IPS-15b (cell line): ENCODE results near the gene QARS1.

Experiments used
- H3K27me3 ChIP-seq: one replicate; pipeline ENCODE4 v1.6.1; 2013; ENCODE audit warnings: low read length; ENCODE audit not compliant: control insufficient read depth, insufficient read depth
- H3K36me3 ChIP-seq: one replicate; pipeline ENCODE4 v1.6.1; 2013; ENCODE audit warnings: low read length; ENCODE audit not compliant: control insufficient read depth, insufficient read depth
- H3K4me1 ChIP-seq: one replicate; pipeline ENCODE4 v1.6.1; 2013; ENCODE audit warnings: mild to moderate bottlenecking, low read length; ENCODE audit not compliant: control insufficient read depth, insufficient read depth
- H3K4me3 ChIP-seq: one replicate; pipeline ENCODE4 v1.5.1; 2013; ENCODE audit warnings: low read depth, low read length
- H3K9ac ChIP-seq: one replicate; pipeline ENCODE4 v1.6.1; 2013; ENCODE audit warnings: low read depth, mild to moderate bottlenecking, low read length
- H3K9me3 ChIP-seq: one replicate; pipeline ENCODE4 v1.6.1; 2013; ENCODE audit warnings: mild to moderate bottlenecking, low read length; ENCODE audit not compliant: control insufficient read depth, insufficient read depth

The QARS1 gene

DNA sequence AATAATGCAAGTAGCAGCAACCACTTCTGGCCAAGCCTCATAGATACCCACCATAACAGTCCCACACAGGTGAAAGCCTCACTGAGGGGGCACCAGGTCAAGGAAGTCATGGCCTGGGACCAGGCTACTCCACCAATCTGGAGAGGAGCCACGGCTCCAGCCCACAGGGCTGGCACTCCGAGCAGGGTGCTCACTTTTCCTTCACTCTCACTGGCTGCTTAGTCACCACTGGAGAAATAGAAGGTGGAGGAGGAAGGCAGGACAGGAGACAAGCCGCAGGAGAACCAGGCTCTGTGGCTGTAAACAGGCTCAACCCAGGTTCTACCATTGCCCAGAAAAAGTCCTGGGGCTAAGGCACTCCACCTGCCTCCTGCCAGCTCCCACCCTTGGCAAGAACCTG lies 14.9 kb upstream of the QARS1 start:
- Histone ChIP-seq H3K9me3 (no peaks in the 10 kb centered on the region), H3K27me3 (no peaks in the 10 kb centered on the region), H3K4me1 (peaks cover 5% of the 10 kb centered on the region), H3K4me3 (peak overlapping the region; percentile 95), H3K9ac (no peak overlapping the region), H3K36me3 (peaks cover 70% of the 10 kb centered on the region)

DNA sequence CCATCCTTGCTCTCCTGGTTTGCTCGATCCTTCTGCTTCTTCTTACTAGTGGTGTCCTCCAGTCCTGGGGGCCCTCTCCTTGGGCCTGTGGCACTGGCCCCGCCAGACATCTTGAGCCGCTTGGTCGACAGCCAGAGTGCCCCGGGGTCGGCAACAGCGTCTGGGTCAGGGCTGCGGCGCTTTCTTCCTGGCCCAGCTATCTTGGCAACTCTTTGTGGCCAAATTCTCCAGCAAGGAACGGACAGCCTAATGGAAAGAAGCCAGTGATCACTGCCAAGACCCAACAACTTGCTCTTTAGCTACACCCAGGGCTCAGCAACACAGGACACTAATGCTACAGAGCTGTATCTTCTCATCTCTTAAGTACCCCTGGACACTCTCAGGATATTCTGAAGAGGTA lies 14.5 kb upstream of the QARS1 start:
- peaks cover 5% of the 10 kb centered on the region for H3K4me1 ChIP-seq
- no peaks in the 10 kb centered on the region for H3K9me3 ChIP-seq
- H3K36me3 ChIP-seq: peaks cover 70% of the 10 kb centered on the region
- no peak overlapping the region for H3K9ac ChIP-seq
- H3K27me3 ChIP-seq: no peaks in the 10 kb centered on the region
- no peak overlapping the region for H3K4me3 ChIP-seq

DNA sequence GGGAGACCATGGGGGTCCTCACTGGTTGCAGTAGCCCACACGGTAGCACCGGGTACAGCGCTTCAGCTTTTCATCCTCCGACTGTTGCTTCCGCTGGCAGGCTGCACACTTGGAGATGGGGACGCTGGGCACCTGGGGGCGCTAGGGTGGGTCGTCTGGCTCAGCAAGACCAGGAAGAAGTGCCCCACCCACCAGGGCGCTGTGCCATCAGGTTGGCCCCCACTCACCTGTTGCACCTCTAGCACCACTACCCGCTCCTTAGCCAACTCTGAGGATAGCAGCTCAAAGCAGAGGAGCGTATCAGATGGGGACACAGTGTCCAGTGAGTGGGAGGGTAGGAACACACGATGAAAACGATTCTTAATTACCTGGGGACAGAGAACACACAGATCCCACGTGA lies 7.7 kb upstream of the QARS1 start:
- Histone ChIP-seq H3K4me3 (no peak overlapping the region), H3K9me3 (no peaks in the 10 kb centered on the region), H3K27me3 (no peaks in the 10 kb centered on the region), H3K4me1 (no peaks in the 10 kb centered on the region), H3K9ac (no peak overlapping the region), H3K36me3 (peaks cover 80% of the 10 kb centered on the region)

DNA sequence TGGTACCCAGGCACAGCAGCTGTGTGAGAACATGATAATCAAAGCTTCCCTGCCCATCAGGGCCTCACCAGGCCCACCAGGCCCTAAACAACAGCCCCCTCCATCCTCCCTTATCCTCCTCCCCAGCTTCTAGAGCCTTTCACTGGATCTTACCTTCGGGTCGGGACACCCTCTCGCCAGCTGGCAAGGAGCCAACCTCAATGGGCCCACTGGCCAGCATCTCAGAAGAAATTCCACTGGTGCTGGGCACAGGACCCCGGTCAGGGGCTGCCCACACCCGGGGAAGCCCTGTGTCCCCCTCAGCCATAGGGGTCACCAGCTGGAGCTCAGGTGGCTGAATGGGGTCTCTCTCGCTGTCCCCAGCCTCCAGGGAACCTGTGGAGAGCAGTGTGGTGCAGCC lies 6.8 kb upstream of the QARS1 start:
- Histone ChIP-seq H3K9ac (no peak overlapping the region), H3K27me3 (no peaks in the 10 kb centered on the region), H3K4me1 (no peaks in the 10 kb centered on the region), H3K36me3 (peaks cover 72% of the 10 kb centered on the region), H3K9me3 (no peaks in the 10 kb centered on the region), H3K4me3 (no peak overlapping the region)

DNA sequence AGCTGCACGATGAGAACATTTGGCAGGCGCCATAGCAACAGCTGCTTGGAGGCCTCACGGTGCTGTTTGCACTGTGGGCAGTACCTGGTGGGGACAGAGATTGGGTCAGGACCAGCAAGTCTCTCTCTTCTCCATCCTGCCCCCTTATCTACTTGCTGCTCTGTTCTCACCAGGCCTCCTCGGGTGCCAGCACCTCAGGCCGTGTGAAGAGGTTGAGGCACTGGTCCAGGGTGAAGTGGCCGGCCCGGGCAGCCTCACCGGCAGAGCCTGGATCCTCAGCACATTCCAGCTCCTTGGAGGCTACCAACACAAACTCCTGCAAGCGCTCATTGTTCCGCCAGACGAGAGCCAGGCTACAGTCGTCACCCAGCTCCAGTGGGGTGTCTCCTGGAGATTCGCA lies 6.2 kb upstream of the QARS1 start:
- H3K4me3 ChIP-seq: no peak overlapping the region
- H3K9ac ChIP-seq: no peak overlapping the region
- H3K36me3 ChIP-seq: peaks cover 66% of the 10 kb centered on the region
- peaks cover 1% of the 10 kb centered on the region for H3K4me1 ChIP-seq
- no peaks in the 10 kb centered on the region for H3K9me3 ChIP-seq
- H3K27me3 ChIP-seq: no peaks in the 10 kb centered on the region

DNA sequence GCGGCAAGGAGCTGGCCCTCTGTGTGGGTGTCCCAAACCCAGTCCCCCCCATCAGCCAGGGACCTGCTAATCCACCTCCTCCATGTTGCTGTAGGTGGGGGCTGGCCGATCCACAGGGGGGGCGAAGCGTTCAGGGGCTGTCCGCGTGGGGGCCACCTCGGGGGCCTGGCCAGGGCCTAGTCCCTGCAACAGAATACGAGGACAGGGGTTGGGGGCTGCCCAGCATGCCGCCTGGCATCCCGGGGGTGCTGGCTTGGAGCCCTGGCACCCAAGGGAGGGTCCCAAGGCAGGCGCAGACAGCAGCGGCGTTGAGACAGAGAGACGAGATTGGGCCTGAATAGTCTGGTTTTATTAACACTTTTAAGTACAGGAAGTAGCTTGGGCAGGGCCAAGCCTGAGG lies 3.8 kb upstream of the QARS1 start:
- Histone ChIP-seq H3K4me3 (no peak overlapping the region), H3K9ac (no peak overlapping the region), H3K4me1 (peaks cover 7% of the 10 kb centered on the region), H3K27me3 (no peaks in the 10 kb centered on the region), H3K9me3 (no peaks in the 10 kb centered on the region), H3K36me3 (peaks cover 45% of the 10 kb centered on the region)

DNA sequence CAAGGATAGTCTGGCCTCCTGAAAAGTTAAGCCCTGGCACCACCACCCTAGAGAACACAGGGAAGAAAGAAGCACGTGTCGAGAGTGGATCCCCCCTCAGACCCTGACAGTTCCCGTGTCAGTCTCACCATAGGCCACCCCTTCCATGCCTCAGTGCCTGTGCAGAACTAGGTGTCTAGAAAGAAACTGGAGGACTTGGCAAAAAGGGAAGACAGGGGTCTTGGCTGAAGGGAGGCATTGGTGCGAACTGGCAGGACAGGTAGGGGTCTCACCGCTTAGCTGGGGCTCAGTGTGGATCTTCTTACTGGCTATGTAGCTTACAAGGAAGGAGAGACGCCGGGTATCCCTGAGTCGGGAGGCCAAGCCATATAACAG lies 518 bp downstream of the QARS1 start:
- Histone ChIP-seq H3K4me1 (peaks cover 7% of the 10 kb centered on the region), H3K36me3 (peaks cover 49% of the 10 kb centered on the region), H3K9me3 (no peaks in the 10 kb centered on the region), H3K27me3 (no peaks in the 10 kb centered on the region), H3K4me3 (peak overlapping the region; percentile 80), H3K9ac (peak overlapping the region; percentile 95)

DNA sequence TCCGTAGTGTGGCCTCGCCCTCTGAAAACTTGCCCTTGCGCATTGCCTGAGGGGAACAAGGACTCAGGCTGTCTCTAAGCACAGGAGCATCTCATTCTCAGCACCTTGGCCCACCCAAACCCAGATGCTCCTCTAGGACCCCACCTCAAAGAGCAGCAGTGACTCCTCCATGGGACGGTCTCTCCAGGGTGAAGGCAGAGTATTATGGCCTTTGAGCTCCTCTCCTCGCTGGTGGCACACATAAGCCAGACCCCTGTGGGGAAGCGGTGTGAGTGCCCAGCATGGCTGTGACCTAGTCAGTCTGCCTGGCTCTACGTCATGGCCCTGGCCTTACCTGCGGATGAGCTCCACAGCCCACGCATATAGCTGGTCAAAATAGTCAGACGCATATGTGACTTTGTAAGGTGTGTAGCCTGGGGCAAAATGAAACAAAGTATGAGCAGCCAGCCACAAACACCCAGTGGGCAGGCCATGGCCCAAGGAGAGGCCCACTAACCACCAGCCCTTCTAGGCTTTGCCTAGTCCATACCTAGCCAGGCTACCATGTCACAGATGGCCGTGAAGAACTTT lies 4.4 kb downstream of the QARS1 start:
- Histone ChIP-seq H3K27me3 (no peaks in the 10 kb centered on the region), H3K4me1 (peaks cover 3% of the 10 kb centered on the region), H3K9ac (no peak overlapping the region), H3K36me3 (peaks cover 57% of the 10 kb centered on the region), H3K4me3 (no peak overlapping the region), H3K9me3 (no peaks in the 10 kb centered on the region)

DNA sequence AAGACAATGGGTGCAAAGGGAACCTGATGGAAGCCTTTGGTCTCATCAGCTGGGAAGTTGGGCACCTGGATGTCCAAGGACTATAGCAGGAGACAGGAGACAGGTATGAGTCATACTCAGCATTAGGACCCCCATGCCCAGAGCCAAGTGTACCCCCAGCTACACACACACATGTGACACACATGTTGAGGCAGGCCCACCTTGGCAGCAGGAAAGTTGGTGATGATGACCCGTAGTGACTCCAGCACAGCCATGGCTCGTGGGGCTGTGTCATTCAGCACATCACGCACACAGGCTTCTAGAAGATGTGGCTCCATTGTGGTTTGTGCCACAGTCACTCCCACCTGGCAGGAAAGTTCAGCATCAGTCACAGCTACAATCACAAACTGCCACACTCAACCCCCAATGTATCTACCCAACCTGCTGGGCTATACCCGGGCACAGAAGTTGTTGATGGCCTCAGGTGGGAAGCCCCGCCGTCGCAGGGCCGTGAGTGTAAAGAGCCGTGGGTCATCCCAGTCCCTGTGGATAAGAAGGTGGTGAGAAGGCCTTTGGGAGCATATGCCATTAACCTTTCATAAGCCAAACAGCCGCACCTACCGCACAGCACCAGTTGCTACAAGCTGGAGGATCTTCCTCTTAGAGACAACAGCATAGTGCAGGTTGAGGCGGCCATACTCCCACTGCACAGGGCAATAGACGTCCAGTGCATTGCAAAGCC lies 5.5 kb downstream of the QARS1 start:
- H3K27me3 ChIP-seq: no peaks in the 10 kb centered on the region
- H3K9ac ChIP-seq: no peak overlapping the region
- H3K9me3 ChIP-seq: no peaks in the 10 kb centered on the region
- H3K4me3 ChIP-seq: no peak overlapping the region
- H3K4me1 ChIP-seq: peaks cover 3% of the 10 kb centered on the region
- H3K36me3 ChIP-seq: peaks cover 57% of the 10 kb centered on the region

DNA sequence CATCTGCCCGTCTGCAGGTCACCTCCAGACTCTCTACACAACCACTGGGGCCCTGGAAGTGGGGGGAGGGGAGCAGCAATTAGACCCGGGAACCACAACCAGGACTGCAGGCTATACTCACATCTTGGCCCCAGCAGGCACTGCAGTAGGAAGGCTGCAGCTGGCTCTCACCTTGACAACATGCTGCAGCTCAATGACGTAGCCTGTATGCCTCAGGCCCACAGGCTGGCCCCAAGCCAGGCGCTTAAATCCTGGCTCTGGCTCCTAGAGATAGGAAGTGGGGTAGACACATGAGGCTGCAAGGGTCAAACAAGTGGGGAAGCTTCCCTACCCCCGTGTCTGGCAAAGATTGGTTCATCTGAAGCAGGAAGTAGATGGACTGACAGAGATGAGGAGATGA lies 6.1 kb downstream of the QARS1 start:
- no peak overlapping the region for H3K9ac ChIP-seq
- peaks cover 57% of the 10 kb centered on the region for H3K36me3 ChIP-seq

DNA sequence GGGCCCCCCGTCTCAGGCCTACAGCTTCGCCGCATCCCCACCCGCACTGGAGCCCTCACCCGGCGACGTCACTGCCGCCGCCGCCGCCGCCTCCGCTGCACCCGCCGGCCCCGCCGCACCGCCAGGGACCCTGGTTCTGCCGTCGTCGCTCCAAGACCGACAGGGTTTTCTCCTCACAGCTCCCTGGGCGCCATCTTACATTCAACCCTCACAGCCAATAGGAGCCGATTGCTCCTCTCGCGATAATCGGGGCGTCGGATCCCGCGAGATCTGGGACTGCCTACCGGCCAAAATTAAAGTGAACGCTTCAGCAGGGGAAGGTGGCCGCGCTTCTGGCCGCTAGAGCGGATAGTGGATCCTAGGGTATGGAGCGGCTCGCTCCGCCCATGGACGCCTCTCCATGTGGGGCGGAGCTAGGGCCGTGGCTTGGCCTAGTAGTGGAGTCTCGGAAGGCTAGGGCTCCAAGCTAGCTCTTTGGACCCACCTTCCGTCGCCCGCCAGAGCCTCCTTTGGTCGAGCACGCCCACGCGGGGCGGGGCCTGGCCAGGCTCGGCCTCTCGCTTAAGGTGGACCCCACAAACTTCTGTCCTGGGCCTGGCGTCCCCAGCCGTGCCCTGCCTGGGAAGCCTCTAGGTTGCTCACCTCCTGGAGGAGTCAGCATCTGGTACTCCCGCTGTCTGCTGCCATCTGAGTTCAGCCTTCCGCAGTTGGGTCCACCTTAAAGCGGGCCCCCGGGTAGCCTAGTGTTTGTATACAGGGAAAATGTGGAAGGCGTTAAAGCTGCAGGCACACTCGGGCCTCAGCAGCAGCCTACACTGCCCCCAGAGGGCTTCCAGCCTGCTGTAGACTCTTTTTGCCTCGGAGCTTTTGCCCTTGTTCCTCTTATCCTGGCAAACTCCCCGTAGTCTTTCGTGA lies 10.4 kb downstream of the QARS1 start, which contains the start of gene QRICH1:
Gene QRICH1, minus strand, starts transcription at position 219 of the 915 bp plus-strand sequence. CDS start 17,054 bp downstream, outside the sequence.
- Histone ChIP-seq H3K4me3 (peak within 1 kb of the TSS; percentile 82), H3K9ac (peak within 1 kb of the TSS; percentile 82), H3K9me3 (no peaks in the 10 kb centered on the region), H3K4me1 (peaks cover 5% of the 10 kb centered on the region), H3K36me3 (peaks cover 14% of the 10 kb centered on the region), H3K27me3 (no peaks in the 10 kb centered on the region)

More for the DNA sequence above, 6.1 kb downstream of the QARS1 start:
- H3K4me3 ChIP-seq: no peak overlapping the region
- H3K9me3 ChIP-seq: no peaks in the 10 kb centered on the region
- H3K4me1 ChIP-seq: peaks cover under 1% of the 10 kb centered on the region
- no peaks in the 10 kb centered on the region for H3K27me3 ChIP-seq
